ENCODE results near the gene WDR75. TPM values are rescaled to one million over a fixed set of nuclear protein-coding genes. Genes with fewer than 3 reads are reported as not detected.

WDR75 gene
- total and polyA plus RNA-seq, 2 donors (not counting 3 experiments of a cell fraction or from before 2014, with no cell fraction given) = 17.4 to 44.8 TPM

DNA sequence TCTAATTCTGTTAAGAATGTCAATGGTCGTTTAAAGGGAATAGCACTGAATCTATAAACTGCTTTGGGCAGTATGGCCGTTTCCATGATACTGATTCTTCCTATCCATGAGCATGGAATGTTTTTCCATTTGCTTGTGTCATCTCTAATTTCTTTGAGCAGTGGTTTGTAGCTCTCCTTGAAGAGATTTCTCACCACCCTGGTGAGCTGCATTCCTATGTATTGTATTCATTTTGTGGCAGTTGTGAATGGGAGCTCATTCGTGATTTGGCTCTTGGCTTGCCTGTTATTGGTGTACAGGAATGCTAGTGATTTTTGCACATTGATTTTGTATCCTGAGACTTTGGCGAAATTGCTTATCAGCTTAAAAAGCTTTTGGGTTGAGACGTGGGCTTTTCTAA lies 38.3 kb upstream of the WDR75 start:
- peaks cover 14% of the 10 kb centered on the region for H3K4me1 ChIP-seq (ENCODE audit: control insufficient read depth, extremely low read depth, insufficient read depth, low read length)
- H3K9me1 ChIP-seq (replicated peaks; ENCODE audit: control insufficient read depth, extremely low read depth, insufficient read depth, low read length) = no peaks in the 10 kb centered on the region
- H4K20me1 ChIP-seq (replicated peaks; ENCODE audit: control insufficient read depth, extremely low read depth, insufficient read depth, low read length) = no peaks in the 10 kb centered on the region
- dilution Hi-C loops (cut with MboI; ENCODE audit: extremely low pct_ligation_motif_present, low sequenced_read_pairs) = no loop called here
- H3K9me3 ChIP-seq (replicated peaks; ENCODE audit: control insufficient read depth, insufficient read depth, low read length) = no peaks in the 10 kb centered on the region
- no peak for TF ChIP-seq POLR2AphosphoS5 (IDR thresholded peaks at IDR 0.05; ENCODE audit: insufficient read depth, low read depth, low read length)
- no peak for TF ChIP-seq MAX (IDR thresholded peaks at IDR 0.05; ENCODE audit: insufficient read depth, insufficient read length)
- no peak for TF ChIP-seq FOS (IDR thresholded peaks at IDR 0.05; ENCODE audit: borderline replicate concordance, insufficient read depth, low read length)
- no peak for TF ChIP-seq JUN (IDR thresholded peaks at IDR 0.05; ENCODE audit: borderline replicate concordance, insufficient read depth, insufficient read length, low read depth)
- TF ChIP-seq, protein P1, sequence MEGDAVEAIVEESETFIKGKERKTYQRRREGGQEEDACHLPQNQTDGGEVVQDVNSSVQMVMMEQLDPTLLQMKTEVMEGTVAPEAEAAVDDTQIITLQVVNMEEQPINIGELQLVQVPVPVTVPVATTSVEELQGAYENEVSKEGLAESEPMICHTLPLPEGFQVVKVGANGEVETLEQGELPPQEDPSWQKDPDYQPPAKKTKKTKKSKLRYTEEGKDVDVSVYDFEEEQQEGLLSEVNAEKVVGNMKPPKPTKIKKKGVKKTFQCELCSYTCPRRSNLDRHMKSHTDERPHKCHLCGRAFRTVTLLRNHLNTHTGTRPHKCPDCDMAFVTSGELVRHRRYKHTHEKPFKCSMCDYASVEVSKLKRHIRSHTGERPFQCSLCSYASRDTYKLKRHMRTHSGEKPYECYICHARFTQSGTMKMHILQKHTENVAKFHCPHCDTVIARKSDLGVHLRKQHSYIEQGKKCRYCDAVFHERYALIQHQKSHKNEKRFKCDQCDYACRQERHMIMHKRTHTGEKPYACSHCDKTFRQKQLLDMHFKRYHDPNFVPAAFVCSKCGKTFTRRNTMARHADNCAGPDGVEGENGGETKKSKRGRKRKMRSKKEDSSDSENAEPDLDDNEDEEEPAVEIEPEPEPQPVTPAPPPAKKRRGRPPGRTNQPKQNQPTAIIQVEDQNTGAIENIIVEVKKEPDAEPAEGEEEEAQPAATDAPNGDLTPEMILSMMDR (IDR thresholded peaks at IDR 0.05; ENCODE audit: extremely low read depth in 1 of 2, insufficient read depth in 1 of 2, low read depth in 1 of 2, low read length in 2 of 2) = no peak
- TF ChIP-seq GATA2 (IDR thresholded peaks at IDR 0.05; ENCODE audit: insufficient read depth, insufficient read length, low read depth, low read length) = no peak
- TF ChIP-seq POLR2A (IDR thresholded peaks at IDR 0.05; ENCODE audit: low read depth, low read length) = no peak
- H3K4me2 ChIP-seq (ENCODE audit: insufficient read depth, low read length) = no peak overlapping the region
- intact Hi-C loops (cut with micrococcal nuclease) = no loop called here
- no peak overlapping the region for H3K9ac ChIP-seq (replicated peaks; ENCODE audit: extremely low read depth, insufficient read depth, low read length)
- no peak overlapping the region for H3K27ac ChIP-seq (ENCODE audit: insufficient read depth, low read depth, low read length)
- no TSS peak for BruUV-seq (replicated peaks)
- H3K4me3 ChIP-seq (replicated peaks in 1 of 3; ENCODE audit: insufficient read depth in 1 of 3, low read depth in 1 of 3, low read length in 3 of 3) = no peak overlapping the region
- no peak overlapping the region for H2AFZ ChIP-seq (ENCODE audit: low read depth, low read length)
- H3K79me2 ChIP-seq (ENCODE audit: control insufficient read depth, insufficient read depth, low read length) = no peaks in the 10 kb centered on the region
- no peaks in the 10 kb centered on the region for H3K36me3 ChIP-seq (ENCODE audit: control insufficient read depth in 2 of 2, extremely low read depth in 1 of 2, insufficient read depth in 2 of 2, low read length in 2 of 2)
- no peaks in the 10 kb centered on the region for H3K27me3 ChIP-seq (ENCODE audit: control insufficient read depth in 2 of 2, insufficient read depth in 2 of 2, low read length in 2 of 2)
- FAIRE-seq = no peak
- DNase-seq (ENCODE audit: low read depth, low spot score) = no peak
- POLR2A ChIA-PET = no interaction called here
- CTCF ChIA-PET = interaction anchor here (1.0 to 1.6 kb wide), 2 partner anchors 225 to 879 kb away, joined by 3 to 7 read pairs; no protein-coding TSS in a partner anchor

Data from endothelial cell of umbilical vein (primary cell).